Measurements from ENCODE around the gene DMD.

GRCh38 chrX:31269914-31270313, 1941.4 kb downstream of the DMD start:
- TF ChIP-seq CTCF (IDR thresholded peaks at IDR 0.05): no peak
- no peak for TF ChIP-seq POLR2A (IDR thresholded peaks at IDR 0.05)
